ENCODE data around the gene PPM1N.

Gene PPM1N

GRCh38 chr19:45467456-45468158 lies 30.6 kb upstream of the PPM1N start, which contains the start of gene FOSB:
FOSB (plus strand) TSS chr19:45467996; CDS start chr19:45468587, 591 bp downstream.
- peak within 1 kb of the TSS; percentile 58 for H3K4me3 ChIP-seq (ENCODE audit: low read length)
- no peak for TF ChIP-seq ZNF274 (IDR thresholded peaks at IDR 0.05; ENCODE audit: low read depth, low read length)

- H3K4me3 ChIP-seq (ENCODE audit: low read length) = peak overlapping the region; percentile 58
- no peak for TF ChIP-seq ZNF274 (IDR thresholded peaks at IDR 0.05; ENCODE audit: low read depth, low read length)
Observed at GRCh38 chr19:45468159-45468651, 30.0 kb upstream of the PPM1N start.

GRCh38 chr19:45468803-45469131 lies 29.5 kb upstream of the PPM1N start:
- peak overlapping the region; percentile 58 for H3K4me3 ChIP-seq (ENCODE audit: low read length)
- no peak for TF ChIP-seq ZNF274 (IDR thresholded peaks at IDR 0.05; ENCODE audit: low read depth, low read length)

GRCh38 chr19:45469132-45469944 lies 28.9 kb upstream of the PPM1N start:
- no peak for TF ChIP-seq ZNF274 (IDR thresholded peaks at IDR 0.05; ENCODE audit: low read depth, low read length)
- H3K4me3 ChIP-seq (ENCODE audit: low read length) = peak overlapping the region; percentile 58; the same call in 1 of the 2 replicates

- peak overlapping the region; percentile 54; the same call in 1 of the 2 replicates for H3K4me3 ChIP-seq (ENCODE audit: low read length)
- no peak for TF ChIP-seq ZNF274 (IDR thresholded peaks at IDR 0.05; ENCODE audit: low read depth, low read length)
Observed at GRCh38 chr19:45469945-45470761, 28.1 kb upstream of the PPM1N start.

GRCh38 chr19:45470762-45471081 lies 27.5 kb upstream of the PPM1N start:
- no peak overlapping the region for H3K4me3 ChIP-seq (ENCODE audit: low read length)
- no peak for TF ChIP-seq ZNF274 (IDR thresholded peaks at IDR 0.05; ENCODE audit: low read depth, low read length)

GRCh38 chr19:45471111-45471930 lies 26.9 kb upstream of the PPM1N start:
- TF ChIP-seq ZNF274 (IDR thresholded peaks at IDR 0.05; ENCODE audit: low read depth, low read length) = no peak
- H3K4me3 ChIP-seq (ENCODE audit: low read length) = no peak overlapping the region

- no peak for TF ChIP-seq ZNF274 (IDR thresholded peaks at IDR 0.05; ENCODE audit: low read depth, low read length)
- H3K4me3 ChIP-seq (ENCODE audit: low read length) = no peak overlapping the region
Observed at GRCh38 chr19:45471931-45472562, 26.2 kb upstream of the PPM1N start.

GRCh38 chr19:45472563-45473366 lies 25.5 kb upstream of the PPM1N start:
- no peak overlapping the region for H3K4me3 ChIP-seq (ENCODE audit: low read length)
- TF ChIP-seq ZNF274 (IDR thresholded peaks at IDR 0.05; ENCODE audit: low read depth, low read length) = no peak

GRCh38 chr19:45473367-45473681 lies 24.9 kb upstream of the PPM1N start:
- no peak overlapping the region for H3K4me3 ChIP-seq (ENCODE audit: low read length)
- no peak for TF ChIP-seq ZNF274 (IDR thresholded peaks at IDR 0.05; ENCODE audit: low read depth, low read length)

GRCh38 chr19:45473682-45474605 lies 24.3 kb upstream of the PPM1N start:
- H3K4me3 ChIP-seq (ENCODE audit: low read length) = no peak overlapping the region
- TF ChIP-seq ZNF274 (IDR thresholded peaks at IDR 0.05; ENCODE audit: low read depth, low read length) = no peak
